Glutamatergic neuron (in vitro differentiated cells): Measurements from ENCODE around the gene DHRS3. TPM values are rescaled to one million over a fixed set of nuclear protein-coding genes. Genes with fewer than 3 reads are reported as not detected.
"Not testable (repeated sequence)": the region's sequence is repeated elsewhere in the genome, so short reads cannot be mapped to it uniquely, and the experiment has no call there.

Source experiments
- DNase-seq: peaks from one replicate; pipeline ENCODE4 v3.0.0; 2022
- H3K27ac Mint-ChIP-seq: one replicate; pipeline ENCODE4 v1.8.0; 2020; ENCODE audit warnings: mild to moderate bottlenecking, mixed read lengths, inconsistent platforms; ENCODE audit not compliant: unreplicated experiment
- H3K27me3 Mint-ChIP-seq: one replicate; pipeline ENCODE4 v1.8.0; 2020; ENCODE audit warnings: mild to moderate bottlenecking, moderate library complexity, mixed read lengths, inconsistent platforms; ENCODE audit not compliant: unreplicated experiment
- H3K36me3 Mint-ChIP-seq: one replicate; pipeline ENCODE4 v1.8.0; 2020; ENCODE audit warnings: mild to moderate bottlenecking, mixed read lengths, inconsistent platforms; ENCODE audit not compliant: unreplicated experiment
- H3K4me1 Mint-ChIP-seq: one replicate; pipeline ENCODE4 v1.8.0; 2020; ENCODE audit warnings: mild to moderate bottlenecking, low read depth, mixed read lengths, inconsistent platforms; ENCODE audit not compliant: unreplicated experiment
- H3K4me3 Mint-ChIP-seq: one replicate; pipeline ENCODE4 v1.8.0; 2020; ENCODE audit warnings: mild to moderate bottlenecking, mixed read lengths, inconsistent platforms; ENCODE audit not compliant: unreplicated experiment
- H3K9me3 Mint-ChIP-seq: one replicate; pipeline ENCODE4 v1.8.0; 2020; ENCODE audit warnings: mild to moderate bottlenecking, moderate library complexity, mixed read lengths, inconsistent platforms; ENCODE audit not compliant: unreplicated experiment
- total RNA-seq: library from RNA; stranded (reverse); fragmentation: NEBNext Ultra II Directional; extraction: Animal tissue kit (Norgen Biotek cat#: 25700); gene quantifications from one replicate; pipeline ENCODE4 v1.2.1, GENCODE V29; 2021; ENCODE audit not compliant: unreplicated experiment
- TF ChIP-seq, protein P1 (sequence below): fragments of 200-600 bp; sonication (generic); IDR thresholded peaks from one replicate; pipeline ENCODE4 v1.5.0; 2021; ENCODE audit not compliant: partially characterized antibody, unreplicated experiment

DHRS3 gene
- total RNA-seq, 1 donor from 2014 or later = not detected

DNA sequence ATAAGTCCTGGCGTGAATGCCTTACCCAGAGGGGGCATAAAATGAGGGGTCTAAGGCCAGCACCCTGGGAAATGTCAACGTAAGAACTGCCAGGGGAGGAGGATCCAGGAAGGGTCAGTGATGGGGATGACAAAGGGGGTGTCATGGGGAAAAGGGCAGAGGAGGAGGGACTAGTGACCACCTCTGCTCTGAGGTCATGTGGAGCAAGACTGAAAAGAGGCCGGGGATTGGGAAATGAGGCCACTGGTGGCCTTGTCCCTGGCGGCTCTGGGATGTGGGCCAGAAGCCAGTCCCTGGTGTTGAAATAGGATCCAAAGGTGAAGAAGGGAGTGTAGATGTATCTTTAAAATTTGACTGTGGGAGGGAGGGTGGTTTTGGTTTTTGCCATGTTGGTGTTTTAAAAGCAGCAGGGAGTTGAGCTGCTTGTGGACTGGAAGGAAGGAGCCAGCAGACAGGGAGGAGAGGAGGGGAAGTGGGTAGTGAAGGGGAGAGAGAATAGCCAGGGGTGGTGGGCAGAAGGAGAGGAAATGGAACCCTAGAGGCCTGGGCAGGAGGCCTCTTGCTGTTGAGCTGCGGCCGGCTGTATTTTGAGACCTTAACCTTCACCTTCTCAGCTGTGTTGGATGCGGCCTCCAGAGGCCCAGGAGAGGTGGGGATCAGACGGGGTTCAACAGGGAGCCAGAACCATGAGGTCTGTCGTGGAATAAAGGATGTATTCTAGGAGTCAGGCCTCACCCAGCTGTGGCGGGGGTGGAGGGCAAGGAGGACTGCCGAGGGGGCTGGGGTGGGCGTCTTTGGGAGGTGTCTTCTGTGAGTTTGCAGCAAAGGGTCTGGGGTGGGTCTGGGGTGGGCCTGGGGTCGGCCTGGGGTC, 92.5 kb downstream of the DHRS3 start:
- Mint-ChIP-seq H3K27ac (no peak overlapping the region), H3K27me3 (peaks cover 5% of the 10 kb centered on the region), H3K36me3 (no peaks in the 10 kb centered on the region), H3K4me1 (no peaks in the 10 kb centered on the region), H3K4me3 (no peak overlapping the region), H3K9me3 (no peaks in the 10 kb centered on the region)
- TF ChIP-seq, protein P1, sequence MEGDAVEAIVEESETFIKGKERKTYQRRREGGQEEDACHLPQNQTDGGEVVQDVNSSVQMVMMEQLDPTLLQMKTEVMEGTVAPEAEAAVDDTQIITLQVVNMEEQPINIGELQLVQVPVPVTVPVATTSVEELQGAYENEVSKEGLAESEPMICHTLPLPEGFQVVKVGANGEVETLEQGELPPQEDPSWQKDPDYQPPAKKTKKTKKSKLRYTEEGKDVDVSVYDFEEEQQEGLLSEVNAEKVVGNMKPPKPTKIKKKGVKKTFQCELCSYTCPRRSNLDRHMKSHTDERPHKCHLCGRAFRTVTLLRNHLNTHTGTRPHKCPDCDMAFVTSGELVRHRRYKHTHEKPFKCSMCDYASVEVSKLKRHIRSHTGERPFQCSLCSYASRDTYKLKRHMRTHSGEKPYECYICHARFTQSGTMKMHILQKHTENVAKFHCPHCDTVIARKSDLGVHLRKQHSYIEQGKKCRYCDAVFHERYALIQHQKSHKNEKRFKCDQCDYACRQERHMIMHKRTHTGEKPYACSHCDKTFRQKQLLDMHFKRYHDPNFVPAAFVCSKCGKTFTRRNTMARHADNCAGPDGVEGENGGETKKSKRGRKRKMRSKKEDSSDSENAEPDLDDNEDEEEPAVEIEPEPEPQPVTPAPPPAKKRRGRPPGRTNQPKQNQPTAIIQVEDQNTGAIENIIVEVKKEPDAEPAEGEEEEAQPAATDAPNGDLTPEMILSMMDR = no peak
- DNase-seq = no peak

DNA sequence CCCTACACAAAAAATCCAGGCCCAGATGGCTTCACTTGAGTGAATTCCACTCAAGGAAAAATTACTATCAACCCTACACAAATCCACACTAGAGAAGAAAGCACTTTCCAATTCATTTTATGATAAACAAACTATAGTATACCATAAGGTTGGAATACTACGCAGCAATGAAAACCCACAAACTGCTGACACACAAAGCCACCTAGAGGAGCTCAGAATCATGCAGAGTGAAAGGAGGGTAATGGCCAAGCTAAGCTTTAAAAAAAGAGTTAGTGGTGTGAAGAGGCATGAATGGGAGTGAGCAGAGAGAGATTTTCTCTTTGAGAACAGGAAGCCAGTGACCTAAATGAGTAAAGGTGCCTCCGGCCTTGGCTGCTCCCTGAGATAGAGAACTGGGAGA, 93.7 kb downstream of the DHRS3 start:
- Mint-ChIP-seq H3K27me3 (peaks cover 3% of the 10 kb centered on the region), H3K27ac (no peak overlapping the region), H3K4me3 (no peak overlapping the region), H3K9me3 (no peaks in the 10 kb centered on the region), H3K36me3 (no peaks in the 10 kb centered on the region), H3K4me1 (no peaks in the 10 kb centered on the region)
- DNase-seq = no peak
- TF ChIP-seq, protein P1 = no peak

DNA sequence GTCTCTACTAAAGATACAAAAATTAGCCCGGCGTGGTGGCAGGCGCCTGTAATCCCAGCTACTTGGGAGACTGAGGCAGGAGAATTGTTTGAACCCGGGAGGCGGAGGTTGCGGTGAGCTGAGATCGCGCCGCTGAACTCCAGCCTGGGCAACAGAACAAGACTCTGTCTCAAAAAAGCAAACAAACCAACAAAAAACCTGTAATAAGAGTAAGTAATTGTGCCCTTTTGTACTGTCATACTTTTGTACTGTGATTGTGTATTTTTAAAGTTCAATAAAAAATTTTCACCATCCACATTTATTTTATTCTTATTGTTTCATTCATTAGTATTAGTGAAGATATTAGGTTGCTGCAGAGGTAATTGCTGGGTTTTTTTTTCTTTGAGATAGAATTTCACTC, 95.2 kb downstream of the DHRS3 start:
- not testable (repeated sequence) for H3K9me3 Mint-ChIP-seq, H3K4me1 Mint-ChIP-seq, H3K27ac Mint-ChIP-seq, DNase-seq, H3K4me3 Mint-ChIP-seq, H3K36me3 Mint-ChIP-seq, H3K27me3 Mint-ChIP-seq

DNA sequence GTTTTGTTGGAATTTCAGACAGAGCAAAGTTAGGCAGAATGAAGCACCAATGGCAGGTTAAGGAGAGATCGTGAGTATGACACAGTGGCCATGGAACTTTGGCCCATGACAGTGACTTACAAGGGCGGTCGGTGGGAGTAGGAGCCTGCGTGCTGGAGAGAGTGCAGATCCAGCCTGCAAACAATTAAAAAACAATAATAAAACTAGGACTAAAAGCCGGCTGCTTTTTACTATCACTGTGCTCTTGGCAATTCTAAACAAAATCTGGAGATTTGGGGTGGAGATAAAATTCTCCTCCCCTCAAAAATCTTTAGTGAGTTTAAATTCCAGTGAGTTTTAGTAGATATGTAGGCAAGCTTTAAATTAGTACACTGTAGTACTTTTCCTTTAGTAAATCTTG, 96.9 kb downstream of the DHRS3 start:
- Mint-ChIP-seq H3K36me3 (no peaks in the 10 kb centered on the region), H3K4me3 (no peak overlapping the region), H3K27ac (no peak overlapping the region), H3K4me1 (no peaks in the 10 kb centered on the region), H3K9me3 (peaks cover 3% of the 10 kb centered on the region), H3K27me3 (peaks cover 3% of the 10 kb centered on the region)
- TF ChIP-seq, protein P1 = no peak
- DNase-seq = no peak

DNA sequence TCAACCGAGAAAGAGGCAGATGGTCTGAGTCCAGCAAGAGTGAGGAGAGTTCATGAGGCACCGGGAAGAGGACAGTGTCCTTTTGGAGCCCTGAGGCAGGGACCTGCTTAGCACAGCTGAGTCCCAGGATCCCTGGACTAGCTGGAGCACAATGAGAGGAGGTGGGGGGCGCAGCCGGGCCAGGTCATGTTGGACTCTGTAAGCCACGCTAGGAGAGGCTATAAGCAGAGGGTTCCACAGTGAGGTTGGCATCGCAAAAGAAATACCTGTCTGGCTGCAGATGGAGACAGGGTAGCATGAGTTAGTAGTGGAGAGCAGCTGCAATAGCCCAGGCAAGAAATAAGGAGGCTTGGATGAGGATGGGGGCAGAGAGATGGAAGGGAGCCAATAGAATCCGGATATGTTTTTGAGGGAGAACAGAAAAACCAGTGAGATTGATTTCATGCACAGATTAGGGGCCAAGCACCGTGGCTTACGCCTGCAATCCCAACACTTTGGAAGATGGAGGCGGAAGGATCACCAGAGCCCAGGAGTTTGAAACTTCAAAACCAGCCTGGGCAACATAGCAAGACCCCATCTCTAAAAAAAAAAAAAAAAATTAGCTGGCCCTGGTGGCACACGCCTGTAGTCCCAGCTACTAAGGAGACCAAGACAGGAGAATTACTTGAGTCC, 98.2 kb downstream of the DHRS3 start:
- no peak overlapping the region for H3K27ac Mint-ChIP-seq
- peaks cover 3% of the 10 kb centered on the region for H3K9me3 Mint-ChIP-seq
- no peaks in the 10 kb centered on the region for H3K36me3 Mint-ChIP-seq
- H3K4me1 Mint-ChIP-seq = no peaks in the 10 kb centered on the region
- no peak overlapping the region for H3K4me3 Mint-ChIP-seq
- no peak for DNase-seq
- no peaks in the 10 kb centered on the region for H3K27me3 Mint-ChIP-seq
- TF ChIP-seq, protein P1 = no peak
